ENCODE measurements around the gene SLAMF1. TPM values are rescaled to one million over a fixed set of nuclear protein-coding genes. Genes with fewer than 3 reads are reported as not detected.

SLAMF1 gene
- total and polyA plus RNA-seq, 9 of the 15 experiments (the other 6 are each of a cell fraction or from before 2014, with no cell fraction given), result 0.04 to 0.17 (median 0.11) TPM; not detected in 4

- H3K9ac ChIP-seq (ENCODE audit: insufficient read depth in 1 of 2, low read depth in 2 of 2, low read length in 2 of 2), result no peak overlapping the region
- intact Hi-C loops (cut with micrococcal nuclease), result no loop called here
- ATAC-seq (no peak), FAIRE-seq (no peak), DNase-seq (ENCODE audit: extremely low read depth in 1 of 4, low spot score in 3 of 4) (no peak)
- H3K36me3 ChIP-seq (ENCODE audit: control insufficient read depth, insufficient read depth, low read length), result no peaks in the 10 kb centered on the region
- no TSS peak for BruUV-seq (replicated peaks)
- peaks cover 0 to 9% of the 10 kb centered on the region in 2 experiments; a peak in 2 of 5 replicates for H3K4me1 ChIP-seq (replicated peaks in 1 of 2; ENCODE audit: control insufficient read depth in 2 of 2, insufficient read depth in 2 of 2, low read length in 2 of 2)
- H3K79me2 ChIP-seq (ENCODE audit: control insufficient read depth, insufficient read depth, low read length), result no peaks in the 10 kb centered on the region
- ChIA-PET POLR2A (interaction anchor here (1.1 kb wide), 1 partner anchor 35 kb away, joined by 3 read pairs; no protein-coding TSS in a partner anchor), CTCF (ENCODE audit: low intra/inter-chr PET ratio) (no interaction called here)
- WGBS (ENCODE audit: insufficient coverage, low coverage, missing lambda C conversion rate), result 65% methylated on average over 6 of the region's 6 CpGs
- no peaks in the 10 kb centered on the region for H3K9me3 ChIP-seq (replicated peaks; ENCODE audit: control insufficient read depth, insufficient read depth, low read depth, low read length)
- no peak overlapping the region for H3K4me3 ChIP-seq
- no peaks in the 10 kb centered on the region for H3K9me1 ChIP-seq (ENCODE audit: control insufficient read depth, insufficient read depth, low read length)
- no peaks in the 10 kb centered on the region for H3K27me3 ChIP-seq (ENCODE audit: control insufficient read depth in 2 of 2, insufficient read depth in 2 of 2, low read length in 2 of 2)
- no peak overlapping the region for H3K4me2 ChIP-seq (ENCODE audit: insufficient read depth, low read length)
- in situ Hi-C loops (cut with MboI), result no loop called here
- H2AFZ ChIP-seq (ENCODE audit: low read depth, low read length), result peak overlapping the region; percentile 60; the same call in 1 of the 2 replicates
- H3K27ac ChIP-seq (ENCODE audit: extremely low read depth, low read depth, low read length), result no peak overlapping the region
- H4K20me1 ChIP-seq (replicated peaks; ENCODE audit: control insufficient read depth, insufficient read depth, low read length), result no peaks in the 10 kb centered on the region
- TF ChIP-seq SMC3 (conservative IDR thresholded peaks at IDR 0.05; ENCODE audit: insufficient read depth, low read depth, low read length), result no peak
- TF ChIP-seq PHB (CRISPR knock-in tag; IDR thresholded peaks at IDR 0.05), result no peak
- TF ChIP-seq ZFP1 (CRISPR knock-in tag; IDR thresholded peaks at IDR 0.05), result no peak
- no peak for TF ChIP-seq SUPT5H (IDR thresholded peaks at IDR 0.05)
- no peak for TF ChIP-seq ZNF23 (CRISPR knock-in tag; IDR thresholded peaks at IDR 0.05)
- TF ChIP-seq REST (IDR thresholded peaks at IDR 0.05; ENCODE audit: borderline replicate concordance), result no peak
- TF ChIP-seq REST (CRISPR knock-in tag; IDR thresholded peaks at IDR 0.05; ENCODE audit: low read depth), result no peak
- no peak for TF ChIP-seq RHOXF2B (CRISPR knock-in tag; conservative IDR thresholded peaks at IDR 0.05)
These were observed 34.1 kb downstream of the SLAMF1 start for GRCh38 chr1:160612613-160613218.
